GM23248 (cell line): ENCODE results near the gene LTK.

Source experiments
- EZH2 ChIP-seq: fragments of 200-600 bp; sonication (generic); IDR thresholded peaks from 2 replicates; pipeline ENCODE4 v1.6.1; 2018; ENCODE audit warnings: antibody characterized with exemption, mild to moderate bottlenecking; ENCODE audit not compliant: insufficient read depth, poor library complexity, severe bottlenecking
- EZH2phosphoT487 ChIP-seq: fragments of 200-600 bp; sonication (generic); IDR thresholded peaks from 2 replicates; pipeline ENCODE4 v1.6.1; 2018; ENCODE audit warnings: antibody characterized with exemption, moderate library complexity, mild to moderate bottlenecking, low read depth; ENCODE audit not compliant: insufficient read depth

DNA sequence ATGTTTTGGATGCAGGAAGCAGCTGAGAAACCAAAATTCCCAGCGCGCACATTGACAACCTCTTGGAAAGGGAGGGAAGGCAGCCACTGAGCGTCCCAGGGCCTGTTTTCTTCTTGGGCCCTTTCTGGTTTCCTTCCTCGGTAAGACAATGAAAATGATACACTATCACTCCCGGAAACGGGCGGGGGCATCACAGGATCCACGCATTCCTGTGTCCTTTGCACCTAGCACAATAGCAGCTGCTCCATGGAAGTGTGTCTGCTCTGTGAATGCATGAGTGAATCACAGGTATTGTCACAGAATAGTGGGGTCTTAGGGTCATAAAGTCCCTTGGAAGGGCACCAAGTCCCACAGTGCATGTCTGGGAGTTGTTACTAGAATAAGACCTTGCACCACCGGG, 26.2 kb downstream of the LTK start:
- TF ChIP-seq EZH2phosphoT487 (no peak), EZH2 (no peak)
